Measurements from ENCODE around the gene WDR7. TPM values are rescaled to one million over a fixed set of nuclear protein-coding genes. Genes with fewer than 3 reads are reported as not detected.
A peak's percentile ranks its signal among the peaks of the same experiment; 100 is the strongest.

The WDR7 gene
- polyA plus RNA-seq, 4 donors, result 11.1 to 14.6 (median 12.5) TPM

- DNase-seq (ENCODE audit: low read depth in 4 of 4, low spot score in 3 of 4), result no peak
These were observed 138.7 kb downstream of the WDR7 start for GRCh38 chr18:56789889-56790180.

- no peak for DNase-seq (ENCODE audit: low read depth in 4 of 4, low spot score in 3 of 4)
These were observed 144.2 kb downstream of the WDR7 start for GRCh38 chr18:56795381-56795780.

- DNase-seq (ENCODE audit: low read depth in 4 of 4, low spot score in 3 of 4), result no peak
These were observed 148.6 kb downstream of the WDR7 start for GRCh38 chr18:56799756-56800155.

GRCh38 chr18:56803051-56803450 lies 151.9 kb downstream of the WDR7 start:
- DNase-seq (ENCODE audit: low read depth in 4 of 4, low spot score in 3 of 4), result no peak

GRCh38 chr18:56804395-56804794 lies 153.2 kb downstream of the WDR7 start:
- no peak for DNase-seq (ENCODE audit: low read depth in 4 of 4, low spot score in 3 of 4)

DNA sequence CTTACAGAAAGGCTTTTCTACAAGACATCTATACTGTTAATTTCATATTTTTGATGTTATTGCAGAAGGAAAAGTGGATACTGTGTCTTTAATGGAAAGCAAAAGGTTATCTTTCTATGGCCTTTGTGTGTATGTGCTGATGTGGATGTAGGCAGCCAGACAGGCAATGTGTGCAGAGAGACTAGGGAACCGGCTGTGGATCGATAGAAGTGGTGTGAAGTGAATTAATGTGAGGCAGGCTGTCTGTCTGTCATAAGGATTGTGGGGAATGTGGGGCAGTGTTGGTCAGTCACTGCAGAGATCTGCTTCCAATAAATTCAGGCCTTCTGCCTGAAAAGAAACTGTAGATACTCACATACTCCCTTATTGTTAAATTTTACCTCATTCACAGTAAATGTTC lies 156.7 kb downstream of the WDR7 start:
- DNase-seq (ENCODE audit: low read depth in 4 of 4, low spot score in 3 of 4), result no peak

GRCh38 chr18:56812674-56813073 lies 161.5 kb downstream of the WDR7 start:
- DNase-seq (ENCODE audit: low read depth in 4 of 4, low spot score in 3 of 4), result no peak

GRCh38 chr18:56815926-56816325 lies 164.8 kb downstream of the WDR7 start:
- DNase-seq (ENCODE audit: low read depth in 4 of 4, low spot score in 3 of 4), result no peak

GRCh38 chr18:56823986-56824565 lies 172.9 kb downstream of the WDR7 start:
- DNase-seq (ENCODE audit: low read depth in 4 of 4, low spot score in 3 of 4), result no peak

GRCh38 chr18:56825321-56825720 lies 174.2 kb downstream of the WDR7 start:
- DNase-seq (ENCODE audit: low read depth in 4 of 4, low spot score in 3 of 4), result no peak

GRCh38 chr18:56825878-56826277 lies 174.7 kb downstream of the WDR7 start:
- DNase-seq (ENCODE audit: low read depth in 4 of 4, low spot score in 3 of 4), result no peak

- DNase-seq (ENCODE audit: low read depth in 4 of 4, low spot score in 3 of 4), result no peak
These were observed 180.8 kb downstream of the WDR7 start for GRCh38 chr18:56831988-56832387.

GRCh38 chr18:56835331-56835730 lies 184.2 kb downstream of the WDR7 start:
- DNase-seq (ENCODE audit: low read depth in 4 of 4, low spot score in 3 of 4), result no peak

DNA sequence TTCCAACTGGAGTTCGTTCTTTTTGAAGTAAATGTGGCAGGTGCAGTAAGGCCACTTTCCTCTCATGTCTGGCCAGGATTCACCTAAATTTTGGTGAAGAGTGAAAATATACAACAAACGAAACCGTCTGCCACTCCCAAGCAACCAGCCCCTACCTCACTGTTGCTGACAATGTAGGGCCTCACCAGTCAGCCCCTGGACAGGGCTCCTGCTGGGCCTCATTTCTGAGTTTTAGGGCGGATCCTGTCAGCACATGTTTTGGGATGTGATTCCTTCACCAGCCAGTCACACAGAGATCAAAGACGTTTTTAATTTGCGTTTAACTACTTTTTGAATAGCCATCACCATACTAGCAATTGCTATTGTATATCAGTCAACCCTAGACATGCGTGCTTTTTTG lies 185.0 kb downstream of the WDR7 start:
- DNase-seq (ENCODE audit: low read depth in 4 of 4, low spot score in 3 of 4), result no peak

DNA sequence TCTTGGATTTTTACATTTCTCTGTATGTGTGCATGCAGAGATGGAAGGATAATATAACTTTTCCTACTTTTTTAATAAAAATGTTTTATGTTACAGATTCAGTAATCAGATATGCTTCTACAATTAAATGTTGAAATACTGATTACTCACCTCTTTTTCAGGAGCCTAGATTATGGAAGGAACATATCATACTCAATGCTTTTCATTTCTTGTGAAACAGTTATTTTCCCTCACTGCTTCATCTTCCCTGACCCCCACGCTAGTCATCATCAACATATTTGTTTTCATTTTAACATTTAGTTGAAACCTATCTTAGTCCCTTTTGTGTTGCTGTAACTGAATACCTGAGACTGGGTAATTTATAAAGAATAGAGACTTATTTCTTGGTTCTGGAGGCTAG lies 190.7 kb downstream of the WDR7 start:
- no peak for DNase-seq (ENCODE audit: low read depth in 4 of 4, low spot score in 3 of 4)

DNA sequence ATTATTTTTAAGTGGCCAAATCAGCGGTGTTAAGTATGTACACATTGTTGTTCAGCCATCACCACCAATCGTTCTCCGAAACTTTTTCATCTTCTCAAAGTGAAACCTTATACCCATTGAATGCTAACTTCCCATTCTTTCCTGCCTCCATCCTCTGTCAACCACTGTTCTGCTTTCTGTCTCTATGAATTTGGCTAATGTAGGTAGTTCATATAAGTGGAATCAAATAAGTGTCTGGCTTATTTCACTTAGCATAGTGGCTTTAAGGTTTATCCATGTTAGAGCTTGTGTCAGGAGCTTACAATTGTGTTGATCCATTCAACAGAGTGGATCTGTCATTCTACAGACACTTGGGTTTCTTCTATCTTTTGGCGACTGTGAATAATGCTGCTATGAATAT lies 192.1 kb downstream of the WDR7 start:
- no peak for DNase-seq (ENCODE audit: low read depth in 4 of 4, low spot score in 3 of 4)

GRCh38 chr18:56844556-56844955 lies 193.4 kb downstream of the WDR7 start:
- DNase-seq (ENCODE audit: low read depth in 4 of 4, low spot score in 3 of 4), result no peak

DNA sequence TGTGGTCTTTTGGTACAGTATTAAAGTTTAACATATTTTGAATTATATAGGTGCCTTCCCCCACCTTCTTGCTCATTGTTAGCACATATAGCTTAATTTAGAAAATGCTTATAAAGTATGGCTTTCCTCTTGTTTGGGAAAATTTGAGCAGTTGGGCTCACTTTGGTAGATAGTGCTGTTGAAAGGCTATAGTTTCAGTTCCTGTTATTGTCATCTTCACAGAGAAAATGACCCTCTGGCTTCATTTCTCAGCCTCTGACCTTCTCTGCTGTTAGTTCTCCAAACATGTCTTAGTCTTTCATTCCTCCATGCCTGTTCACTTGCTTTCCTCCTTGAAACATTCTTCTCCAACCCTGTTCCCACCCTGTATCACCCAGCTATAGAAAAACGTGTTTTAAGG lies 200.6 kb downstream of the WDR7 start:
- DNase-seq (ENCODE audit: low read depth in 4 of 4, low spot score in 3 of 4), result no peak

DNA sequence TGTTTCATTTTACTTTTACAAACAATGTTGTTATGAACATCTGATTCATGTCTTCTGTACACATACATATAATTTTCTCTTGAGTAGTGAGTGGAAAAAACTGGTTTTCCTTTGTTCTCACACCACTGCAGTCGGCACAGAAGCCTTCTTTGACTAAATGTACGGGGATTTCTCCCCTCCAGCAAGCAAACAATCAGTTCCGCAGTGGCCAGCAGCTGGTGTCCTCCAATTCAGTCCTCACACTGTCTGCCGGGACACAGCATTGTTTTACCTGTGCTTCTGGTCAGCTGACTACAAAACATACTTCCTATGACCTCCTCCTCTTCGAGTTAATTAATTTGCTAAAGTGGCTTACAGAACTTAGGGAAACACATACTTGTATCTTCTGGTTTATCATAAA lies 202.8 kb downstream of the WDR7 start:
- no peak for DNase-seq (ENCODE audit: low read depth in 4 of 4, low spot score in 3 of 4)

- DNase-seq (ENCODE audit: low read depth in 4 of 4, low spot score in 3 of 4), result no peak
These were observed 210.1 kb downstream of the WDR7 start for GRCh38 chr18:56861244-56861643.

- peak in 3 of 4 donors; percentile 12 to 16 (median 16) for DNase-seq (ENCODE audit: low read depth in 4 of 4, low spot score in 3 of 4)
These were observed 218.1 kb downstream of the WDR7 start for GRCh38 chr18:56869189-56869777.

- no peak for DNase-seq (ENCODE audit: low read depth in 4 of 4, low spot score in 3 of 4)
These were observed 219.8 kb downstream of the WDR7 start for GRCh38 chr18:56870982-56871381.

DNA sequence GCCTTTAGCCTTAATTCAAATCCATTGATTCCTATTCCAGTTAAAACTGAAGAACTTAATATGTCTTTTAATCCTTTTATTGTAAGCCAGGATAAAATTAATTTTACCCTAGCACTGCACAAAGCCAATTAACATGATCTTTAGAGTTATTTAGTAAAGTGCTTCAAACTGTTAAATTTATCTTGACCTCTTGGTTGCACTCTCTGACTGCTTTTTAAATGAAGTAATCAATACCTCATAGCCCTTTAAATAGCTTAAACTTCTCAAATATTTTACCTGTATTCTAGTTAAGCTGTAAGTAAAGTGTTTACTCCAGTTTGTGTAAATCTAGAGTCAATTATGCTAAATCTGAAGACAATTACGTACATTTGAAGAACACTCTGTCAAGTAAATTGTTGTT lies 221.0 kb downstream of the WDR7 start:
- no peak for DNase-seq (ENCODE audit: low read depth in 4 of 4, low spot score in 3 of 4)

Measured in left renal pelvis (tissue), 4 donors.